HUES64 (cell line): ENCODE measurements around the gene DGKB.
A peak's percentile ranks its signal among the peaks of the same experiment; 100 is the strongest.

Source experiments
- H3K27ac ChIP-seq: 2 replicates; pipeline ENCODE4 v1.7.0; 2013; ENCODE audit warnings: low read depth, low read length, inconsistent platforms
- H3K27me3 ChIP-seq: 2 replicates; pipeline ENCODE4 v1.6.1; 2013; ENCODE audit warnings: mild to moderate bottlenecking, low read length; ENCODE audit not compliant: insufficient read depth
- H3K36me3 ChIP-seq: 2 replicates; pipeline ENCODE4 v1.6.1; 2013; ENCODE audit warnings: mild to moderate bottlenecking, low read length; ENCODE audit not compliant: insufficient read depth
- H3K4me1 ChIP-seq: 2 replicates; pipeline ENCODE4 v1.6.1; 2013; ENCODE audit warnings: mild to moderate bottlenecking, low read length, moderate library complexity; ENCODE audit not compliant: insufficient read depth
- H3K4me3 ChIP-seq: 2 replicates; pipeline ENCODE4 v1.5.1; 2013; ENCODE audit warnings: mild to moderate bottlenecking, low read length, moderate library complexity
- H3K9ac ChIP-seq: 2 replicates; pipeline ENCODE4 v1.6.1; 2013; ENCODE audit warnings: mild to moderate bottlenecking, low read depth, low read length
- H3K9me3 ChIP-seq: 2 replicates; pipeline ENCODE4 v1.6.1; 2013; ENCODE audit warnings: low read depth, low read length; ENCODE audit not compliant: insufficient read depth
- WGBS: fragments of 150-250, 120-280 bp; methylation state at CpG from one replicate; pipeline ENCODE4 v1.1.7; 2013; ENCODE audit warnings: missing lambda C conversion rate; 5-methylcytosine and 5-hydroxymethylcytosine counted together

The DGKB gene

DNA sequence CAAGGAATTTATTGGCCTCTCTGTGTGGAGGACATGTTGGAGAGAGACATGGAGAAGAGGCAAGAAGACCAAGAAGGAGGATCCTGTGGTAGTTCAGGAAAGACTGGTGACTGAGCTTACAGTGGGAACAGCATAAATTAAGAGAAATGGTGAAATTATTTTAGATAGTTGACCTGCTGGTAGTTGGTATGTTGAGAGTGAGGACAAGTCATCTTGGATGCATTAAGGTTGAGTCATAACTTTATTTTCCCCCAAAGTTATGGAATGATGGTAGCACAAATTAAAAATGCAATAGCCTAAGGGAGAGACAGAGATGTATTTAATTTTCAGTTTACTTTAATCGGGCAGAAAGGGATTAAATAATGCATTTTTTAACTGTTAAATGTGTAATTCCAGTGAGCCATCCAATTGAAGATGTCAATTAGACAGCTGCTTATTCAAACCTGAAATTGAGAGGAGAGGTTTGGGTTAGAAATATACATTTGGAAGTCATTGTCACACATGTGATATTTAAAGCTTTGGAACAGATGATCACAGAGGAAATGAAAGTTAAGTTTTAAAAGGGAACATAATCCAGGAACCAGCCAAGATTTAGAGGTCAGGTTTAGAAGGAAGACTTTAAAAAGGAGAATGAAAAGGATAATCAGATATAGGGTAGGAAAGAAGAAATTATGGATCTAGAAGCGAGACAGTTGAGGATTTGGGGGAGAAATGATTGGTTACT is 80.6 kb downstream of the DGKB start:
- Histone ChIP-seq H3K4me1 (no peaks in the 10 kb centered on the region), H3K4me3 (no peak overlapping the region), H3K27ac (no peak overlapping the region), H3K36me3 (no peaks in the 10 kb centered on the region), H3K27me3 (no peaks in the 10 kb centered on the region), H3K9ac (no peak overlapping the region), H3K9me3 (no peaks in the 10 kb centered on the region)
- WGBS = 94% methylated on average over 2 of the region's 2 CpGs

DNA sequence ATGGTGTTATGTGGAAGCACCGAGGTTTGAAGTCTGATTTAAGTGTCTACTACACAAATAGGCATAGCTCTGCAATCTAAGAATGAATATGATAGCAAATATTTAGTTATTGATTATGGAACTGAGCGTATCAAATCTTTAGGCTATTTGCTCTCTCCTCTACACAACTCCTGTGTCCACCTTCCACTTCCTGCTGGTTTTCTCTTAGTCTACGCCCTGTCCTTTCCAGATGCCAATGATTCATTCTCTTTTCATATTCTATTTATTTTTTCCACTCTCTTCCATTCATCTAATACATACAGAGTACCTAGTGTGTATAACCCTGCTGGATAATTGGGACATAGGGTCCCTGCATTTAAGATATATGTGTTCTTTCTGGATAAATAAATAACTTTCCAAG is 83.7 kb downstream of the DGKB start:
- H3K27me3 ChIP-seq = no peaks in the 10 kb centered on the region
- no peak overlapping the region for H3K9ac ChIP-seq
- H3K4me3 ChIP-seq = no peak overlapping the region
- H3K27ac ChIP-seq = no peak overlapping the region
- H3K36me3 ChIP-seq = no peaks in the 10 kb centered on the region
- H3K9me3 ChIP-seq = no peaks in the 10 kb centered on the region
- 93% methylated on average over 3 of the region's 3 CpGs for WGBS
- no peaks in the 10 kb centered on the region for H3K4me1 ChIP-seq

- no peaks in the 10 kb centered on the region for H3K36me3 ChIP-seq
- 99% methylated on average over 3 of the region's 4 CpGs for WGBS
- H3K9ac ChIP-seq = no peak overlapping the region
- no peak overlapping the region for H3K4me3 ChIP-seq
- no peaks in the 10 kb centered on the region for H3K9me3 ChIP-seq
- no peak overlapping the region for H3K27ac ChIP-seq
- H3K27me3 ChIP-seq = no peaks in the 10 kb centered on the region
- H3K4me1 ChIP-seq = no peaks in the 10 kb centered on the region
These were observed 84.5 kb downstream of the DGKB start for GRCh38 chr7:14817829-14818614.

GRCh38 chr7:14807507-14807906 is 95.0 kb downstream of the DGKB start:
- Histone ChIP-seq H3K27ac (no peak overlapping the region), H3K36me3 (no peaks in the 10 kb centered on the region), H3K9me3 (no peaks in the 10 kb centered on the region), H3K4me1 (no peaks in the 10 kb centered on the region), H3K4me3 (no peak overlapping the region), H3K9ac (no peak overlapping the region), H3K27me3 (no peaks in the 10 kb centered on the region)
- 100% methylated on average over 2 of the region's 3 CpGs for WGBS

DNA sequence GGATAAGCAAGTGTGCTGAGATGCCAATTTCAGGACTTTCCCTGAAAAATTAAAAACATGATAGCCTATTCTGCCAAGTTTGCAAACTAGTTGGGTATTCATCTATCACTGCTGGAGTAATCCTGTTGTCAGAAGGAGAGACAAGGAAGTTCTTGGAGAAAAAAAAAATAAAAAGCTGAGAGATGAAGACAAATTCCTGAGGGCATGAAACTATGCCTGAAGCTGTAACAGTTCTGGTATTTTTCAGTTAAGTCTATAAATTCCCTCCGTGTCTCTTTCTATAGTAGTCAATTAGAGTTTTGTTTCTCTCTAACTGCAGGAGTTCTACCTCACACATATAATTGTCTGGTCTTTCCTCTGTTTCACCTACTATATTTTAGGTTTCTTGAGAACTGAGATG is 95.7 kb downstream of the DGKB start:
- no peaks in the 10 kb centered on the region for H3K27me3 ChIP-seq
- no peaks in the 10 kb centered on the region for H3K9me3 ChIP-seq
- no peak overlapping the region for H3K27ac ChIP-seq
- H3K36me3 ChIP-seq = no peaks in the 10 kb centered on the region
- no peak overlapping the region for H3K9ac ChIP-seq
- no peaks in the 10 kb centered on the region for H3K4me1 ChIP-seq
- H3K4me3 ChIP-seq = no peak overlapping the region
- 80% methylated on average over 1 of the region's 1 CpG for WGBS

DNA sequence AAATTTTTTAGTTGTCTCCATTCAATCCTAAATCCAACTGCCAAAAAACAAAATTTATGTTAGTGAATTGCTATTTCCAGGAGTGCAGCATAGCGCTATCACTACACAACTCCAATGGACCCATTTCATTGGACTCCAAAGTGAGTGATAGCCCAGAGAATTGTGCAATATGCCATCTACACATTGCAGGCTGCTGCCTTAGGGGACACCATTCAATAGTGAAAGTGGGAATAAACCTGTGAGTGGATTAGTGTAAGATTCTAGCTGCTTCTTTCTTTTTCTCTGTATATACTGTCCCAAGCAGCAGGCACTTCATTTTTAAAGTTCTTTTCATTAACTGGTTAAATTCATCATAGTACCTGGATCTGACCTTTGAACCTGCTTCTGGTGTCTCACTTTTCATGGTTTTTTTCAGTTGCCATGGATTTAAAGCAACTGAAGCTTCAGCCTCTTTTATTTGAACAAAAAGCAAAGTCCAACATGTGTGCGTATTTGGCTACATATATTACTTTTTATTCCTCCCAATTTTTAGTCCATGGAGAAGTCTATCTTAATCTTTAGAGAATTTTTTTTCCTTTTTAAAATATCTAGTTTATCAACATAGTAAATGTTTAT is 97.3 kb downstream of the DGKB start:
- Histone ChIP-seq H3K9me3 (no peaks in the 10 kb centered on the region), H3K4me1 (no peaks in the 10 kb centered on the region), H3K27me3 (no peaks in the 10 kb centered on the region), H3K36me3 (no peaks in the 10 kb centered on the region), H3K4me3 (no peak overlapping the region), H3K27ac (no peak overlapping the region), H3K9ac (no peak overlapping the region)
- whole genome bisulfite sequencing = 96% methylated on average over 2 of the region's 2 CpGs

DNA sequence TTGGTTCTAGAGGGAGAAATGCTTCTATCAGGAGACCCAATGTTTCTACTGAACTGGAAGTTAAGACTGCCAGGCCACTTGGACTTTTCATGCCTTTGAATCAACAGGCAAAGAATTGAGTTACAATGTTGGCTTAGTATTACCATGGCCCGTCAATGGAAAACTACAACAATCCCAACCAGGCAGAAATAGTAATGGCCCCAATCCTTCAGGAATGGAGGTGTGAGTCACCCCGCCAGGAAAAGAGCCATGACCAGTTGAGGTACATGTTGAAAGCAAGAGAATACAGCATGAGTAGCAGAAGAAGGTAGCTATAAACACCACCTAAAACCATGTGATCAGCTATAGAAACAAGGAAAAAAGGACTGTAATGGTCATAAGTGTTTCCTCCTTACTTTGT is 101.9 kb downstream of the DGKB start:
- H3K9ac ChIP-seq = no peak overlapping the region

GRCh38 chr7:14793151-14793550 is 109.4 kb downstream of the DGKB start:
- no peaks in the 10 kb centered on the region for H3K36me3 ChIP-seq
- H3K27me3 ChIP-seq = no peaks in the 10 kb centered on the region
- H3K27ac ChIP-seq = 0 out of 2 replicates have a peak overlapping the region, but pooled peaks have one; percentile 3
- WGBS = 82% methylated on average over 2 of the region's 2 CpGs
- H3K4me1 ChIP-seq = peaks cover 19% of the 10 kb centered on the region; the same call in 1 of the 2 replicates
- H3K9ac ChIP-seq = no peak overlapping the region
- H3K4me3 ChIP-seq = no peak overlapping the region
- H3K9me3 ChIP-seq = no peaks in the 10 kb centered on the region

More for the DNA sequence above, 101.9 kb downstream of the DGKB start:
- no peaks in the 10 kb centered on the region for H3K27me3 ChIP-seq
- H3K4me1 ChIP-seq = no peaks in the 10 kb centered on the region
- H3K4me3 ChIP-seq = no peak overlapping the region
- no peaks in the 10 kb centered on the region for H3K36me3 ChIP-seq
- no peak overlapping the region for H3K27ac ChIP-seq
- WGBS = 96% methylated on average over 2 of the region's 2 CpGs
- no peaks in the 10 kb centered on the region for H3K9me3 ChIP-seq

DNA sequence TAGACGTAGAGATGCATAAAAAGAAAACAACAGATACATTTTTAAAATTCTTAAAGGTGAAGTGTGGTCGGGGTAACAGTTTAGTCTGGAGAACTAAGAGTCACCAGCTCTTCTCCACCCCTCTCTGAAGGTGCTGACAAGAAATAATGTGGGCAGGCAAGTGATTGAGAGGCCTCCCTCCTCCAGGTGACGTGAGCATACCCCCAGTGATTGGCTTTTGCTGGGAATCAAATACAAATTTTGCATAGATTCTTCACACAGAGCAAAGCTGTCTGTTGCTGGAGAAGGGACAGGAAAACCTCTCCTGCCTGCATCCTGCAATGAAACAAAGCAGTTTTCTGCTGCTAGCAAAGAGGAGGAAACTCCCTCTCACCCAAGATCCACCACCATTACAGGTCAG is 115.0 kb downstream of the DGKB start:
- 91% methylated on average over 2 of the region's 3 CpGs for WGBS
- Histone ChIP-seq H3K9ac (no peak overlapping the region), H3K27me3 (no peaks in the 10 kb centered on the region), H3K4me3 (no peak overlapping the region), H3K4me1 (no peaks in the 10 kb centered on the region), H3K27ac (no peak overlapping the region), H3K9me3 (no peaks in the 10 kb centered on the region), H3K36me3 (no peaks in the 10 kb centered on the region)

DNA sequence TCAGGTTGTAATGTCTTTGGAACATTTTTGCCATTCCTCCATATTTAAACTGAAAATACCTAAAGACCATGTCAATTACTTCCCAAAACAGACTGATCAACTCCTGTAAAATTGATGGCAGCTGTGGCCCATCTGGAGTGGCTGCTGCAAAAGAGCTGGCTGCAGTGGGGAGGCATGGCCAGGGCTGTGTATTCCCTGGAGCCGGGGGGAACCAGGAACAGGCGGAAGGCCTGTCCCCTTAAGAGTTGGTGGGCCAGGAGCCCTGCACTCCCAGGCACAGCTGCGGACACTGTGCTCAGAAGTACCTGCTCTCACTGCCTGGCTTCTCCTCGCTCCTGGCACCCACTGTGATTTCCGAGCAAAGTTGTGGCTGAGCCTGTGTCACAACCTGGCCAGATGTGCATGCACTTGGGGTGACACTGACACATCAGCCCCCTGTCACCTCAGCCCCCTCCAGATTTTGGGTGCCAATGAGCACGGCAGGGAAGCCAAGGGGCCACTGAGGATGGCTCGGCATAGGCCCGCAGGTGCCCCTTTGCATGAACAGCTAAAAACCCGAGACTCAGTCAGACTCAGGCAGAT is 116.1 kb downstream of the DGKB start:
- WGBS = 93% methylated on average over 9 of the region's 9 CpGs

DNA sequence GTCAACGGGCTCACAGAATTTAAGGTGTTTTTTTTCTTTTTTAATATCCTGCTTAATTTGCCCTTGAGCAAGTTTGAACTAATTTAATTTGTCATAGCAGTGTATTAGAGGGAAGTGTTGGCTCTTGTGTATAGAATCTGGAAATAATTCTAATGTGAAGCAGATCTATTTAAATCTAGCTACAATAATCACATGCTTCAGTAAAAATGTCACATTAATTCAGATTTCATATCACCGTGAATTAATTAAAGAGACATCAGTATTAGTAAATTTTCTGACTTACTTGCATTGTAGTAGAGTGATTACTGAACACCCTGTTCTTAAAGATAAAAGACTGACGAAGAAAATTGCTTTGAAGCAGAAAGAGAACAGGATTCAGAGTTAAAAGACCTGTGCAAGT is 124.7 kb downstream of the DGKB start:
- H3K4me3 ChIP-seq = no peak overlapping the region
- 0 out of 2 replicates have a peak, but pooled peaks cover 5% of the 10 kb centered on the region for H3K4me1 ChIP-seq
- H3K27ac ChIP-seq = no peak overlapping the region
- no peaks in the 10 kb centered on the region for H3K27me3 ChIP-seq
- H3K9me3 ChIP-seq = peaks cover 22% of the 10 kb centered on the region
- 97% methylated on average over 2 of the region's 3 CpGs for WGBS
- no peaks in the 10 kb centered on the region for H3K36me3 ChIP-seq
- H3K9ac ChIP-seq = no peak overlapping the region

More for the DNA sequence above, 116.1 kb downstream of the DGKB start:
- no peak overlapping the region for H3K4me3 ChIP-seq
- no peak overlapping the region for H3K27ac ChIP-seq
- H3K9me3 ChIP-seq = no peaks in the 10 kb centered on the region
- H3K27me3 ChIP-seq = no peaks in the 10 kb centered on the region
- no peaks in the 10 kb centered on the region for H3K36me3 ChIP-seq
- no peak overlapping the region for H3K9ac ChIP-seq
- H3K4me1 ChIP-seq = no peaks in the 10 kb centered on the region
